GM12878 (cell line): Measurements from ENCODE around the gene RAPGEF4. TPM values are rescaled to one million over a fixed set of nuclear protein-coding genes. Genes with fewer than 3 reads are reported as not detected.

Source experiments
- ATAC-seq: fragments of 200-7000 bp; cut with Tn5 transposase; 3 replicates; pipeline ENCODE4 v1.9.1; 2020; ENCODE audit warnings: mild to moderate bottlenecking, moderate library complexity
- BruUV-seq: library from RNA; stranded (reverse); fragments of 400-500 nt; replicated peaks from 2 replicates; lab custom pipeline; 2021; lab: Mats Ljungman, UMichigan
- CTCF ChIA-PET: fragments of 300-600 bp; sonication (Branson Sonifier 250); formaldehyde crosslinking; extraction: SDS; loops from one replicate; lab custom pipeline; 2021; ENCODE audit warnings: inconsistent platforms; lab: Yijun Ruan, JAX
- POLR2A ChIA-PET: fragments of 350-600 bp; formaldehyde crosslinking; extraction: SDS; loops from one replicate; lab custom pipeline; 2021; ENCODE audit warnings: inconsistent platforms; lab: Charles Lee
- RAD21 ChIA-PET: fragments of 300-600 bp; sonication (Branson Sonifier 250); formaldehyde crosslinking; loops from one replicate; lab custom pipeline; 2023; ENCODE audit warnings: antibody characterized with exemption; ENCODE audit not compliant: unreplicated experiment; lab: Charles Lee
- SMC1A ChIA-PET: fragments of 300-600 bp; sonication (Branson Sonifier 250); formaldehyde crosslinking; loops from one replicate; lab custom pipeline; 2023; ENCODE audit not compliant: unreplicated experiment, uncharacterized antibody; lab: Charles Lee
- DNase-seq: peaks from one replicate; pipeline ENCODE4 v3.0.0-alpha.2; 2011; ENCODE audit warnings: low read depth, low spot score
- FAIRE-seq: peaks from 3 replicates; lab custom pipeline; 2011; peaks lifted over from hg19 to GRCh38; lab: Jason Lieb, UNC
- H2AFZ ChIP-seq: 2 replicates; pipeline ENCODE4 v1.6.0; 2011; ENCODE audit warnings: low read depth, low read length, control low read depth; ENCODE audit not compliant: control insufficient read depth
- H3K27ac ChIP-seq: 2 replicates; pipeline ENCODE4 v1.5.1; 2011; ENCODE audit warnings: control low read depth; ENCODE audit not compliant: control insufficient read depth, insufficient read depth
- H3K27me3 ChIP-seq, 2 experiments: replicated peaks in 1 of 2; 2 replicates each; pipeline versions ENCODE4 v1.6.0 to v1.6.1; 2011; ENCODE audit warnings: low read length in 1 of 2; ENCODE audit not compliant: control insufficient read depth in 2 of 2, insufficient read depth in 2 of 2
- H3K36me3 ChIP-seq, 2 experiments: 2 replicates each; pipeline ENCODE4 v1.5.1; 2011; ENCODE audit warnings: low read length in 1 of 2; ENCODE audit not compliant: control insufficient read depth in 2 of 2, insufficient read depth in 2 of 2
- H3K4me1 ChIP-seq: 2 replicates; pipeline ENCODE4 v1.6.1; 2011; ENCODE audit warnings: mild to moderate bottlenecking, low read length, moderate library complexity, mixed read lengths; ENCODE audit not compliant: control insufficient read depth, insufficient read depth
- H3K4me2 ChIP-seq: 2 replicates; pipeline ENCODE4 v1.6.0; 2011; ENCODE audit warnings: control low read depth; ENCODE audit not compliant: control insufficient read depth, insufficient read depth
- H3K4me3 ChIP-seq: fragments of 200-600 bp; sonication (generic); 2 replicates; pipeline ENCODE4 v1.5.1; 2016
- H3K79me2 ChIP-seq: 2 replicates; pipeline ENCODE4 v1.6.0; 2011; ENCODE audit warnings: low read length; ENCODE audit not compliant: control insufficient read depth, insufficient read depth
- H3K9ac ChIP-seq: 2 replicates; pipeline ENCODE4 v1.8.0; 2011; ENCODE audit warnings: low read length, control low read depth, mixed read lengths; ENCODE audit not compliant: control insufficient read depth, insufficient read depth
- H3K9me3 ChIP-seq: replicated peaks from 3 replicates; pipeline ENCODE4 v1.5.1; 2011; ENCODE audit warnings: mild to moderate bottlenecking, low read length; ENCODE audit not compliant: control insufficient read depth, insufficient read depth
- H4K20me1 ChIP-seq: 2 replicates; pipeline ENCODE4 v1.6.0; 2011; ENCODE audit not compliant: control insufficient read depth, insufficient read depth
- ASH2L ChIP-seq: fragments of 300-600, 200-600 bp; sonication (generic); IDR thresholded peaks from 2 replicates; pipeline ENCODE4 v1.6.1; 2017; ENCODE audit warnings: low read depth, mild to moderate bottlenecking, borderline replicate concordance
- CEBPB ChIP-seq, 2 experiments: fragments of 150-350 bp in 1 of 2; IDR thresholded peaks; 2 replicates each; pipeline ENCODE4 v1.6.1; 2012 to 2014; ENCODE audit warnings: low read depth in 2 of 2, low read length in 2 of 2, borderline replicate concordance in 1 of 2, inconsistent platforms in 1 of 2
- CHD4 ChIP-seq: fragments of 200-600 bp; sonication (generic); IDR thresholded peaks from 2 replicates; pipeline ENCODE4 v1.6.1; 2016; ENCODE audit warnings: mild to moderate bottlenecking
- E4F1 ChIP-seq: fragments of 450-650 bp; IDR thresholded peaks from 2 replicates; pipeline ENCODE4 v1.6.1; 2018; ENCODE audit warnings: borderline replicate concordance, mild to moderate bottlenecking; ENCODE audit not compliant: partially characterized antibody
- GABPA ChIP-seq: IDR thresholded peaks from 2 replicates; pipeline ENCODE4 v1.6.1; 2014; ENCODE audit warnings: antibody characterized with exemption, low read depth, mild to moderate bottlenecking, inconsistent platforms
- RCOR1 ChIP-seq: conservative IDR thresholded peaks from 2 replicates; pipeline ENCODE4 v1.6.1; 2012; ENCODE audit warnings: low read depth, low read length, improper control_type of control experiment
- SREBF2 ChIP-seq: IDR thresholded peaks from 2 replicates; pipeline ENCODE4 v1.6.1; 2012; ENCODE audit warnings: mild to moderate bottlenecking, low read length
- TAF1 ChIP-seq: IDR thresholded peaks from 2 replicates; pipeline ENCODE4 v1.6.1; 2011; ENCODE audit warnings: mild to moderate bottlenecking, low read depth, low read length, borderline replicate concordance
- WGBS: methylation state at CpG from one replicate; pipeline ENCODE4 v1.1.6; 2016; ENCODE audit warnings: low lambda C conversion rate; ENCODE audit not compliant: insufficient replicate concordance, insufficient coverage; ENCODE audit errors: missing lambda C conversion rate; 5-methylcytosine and 5-hydroxymethylcytosine counted together
- in situ Hi-C: fragments of 300-500 bp; cut with MboI; formaldehyde crosslinking; loops from 9 replicates; pipeline ENCODE4 v1.14.3; 2018; ENCODE audit warnings: mixed read lengths
- intact Hi-C: fragments of 100-400 bp; cut with micrococcal nuclease; formaldehyde crosslinking; loops from one replicate; pipeline ENCODE4 v1.14.2; 2022; ENCODE audit not compliant: unreplicated experiment
- polyA plus RNA-seq, 11 experiments: library from polyadenylated mRNA; depleted of rRNA in 4 of 11; unstranded in 6 of 11; stranded (reverse) in 5 of 11; fragments of >200 nt; fragmentation: Nextera tagmentation in 4 of 11; fragmentation: Illumina TruSeq in 1 of 11; extraction: Ambion mirVana in 4 of 11; extraction: Trizol in 1 of 11; gene quantifications; 1 replicate in 1 of 11; 2 replicates in 10 of 11; pipeline versions ENCODE4 v1.2.1 to v1.2.3, GENCODE V29; 2011 to 2016; ENCODE audit warnings: inconsistent platforms in 2 of 11, missing spikeins in 2 of 11, low read depth in 1 of 11
- total RNA-seq, 4 experiments: library from RNA; depleted of rRNA in 3 of 4; stranded (reverse); fragments of >200 nt in 3 of 4; fragmentation: Illumina TruSeq in 1 of 4; extraction: Trizol in 1 of 4; gene quantifications; 2 replicates each; pipeline versions ENCODE4 v1.2.1 to v1.2.3, GENCODE V29; 2013 to 2021
- TF ChIP-seq, protein P1 (sequence below): fragments of 450-650 bp; conservative IDR thresholded peaks from 2 replicates; pipeline ENCODE4 v1.6.1; 2017; ENCODE audit warnings: mild to moderate bottlenecking, moderate library complexity

Gene RAPGEF4
- total and polyA plus RNA-seq, 10 of the 15 experiments (the other 5 are each of a cell fraction or from before 2014, with no cell fraction given) = 0.18 TPM; not detected in 8

DNA sequence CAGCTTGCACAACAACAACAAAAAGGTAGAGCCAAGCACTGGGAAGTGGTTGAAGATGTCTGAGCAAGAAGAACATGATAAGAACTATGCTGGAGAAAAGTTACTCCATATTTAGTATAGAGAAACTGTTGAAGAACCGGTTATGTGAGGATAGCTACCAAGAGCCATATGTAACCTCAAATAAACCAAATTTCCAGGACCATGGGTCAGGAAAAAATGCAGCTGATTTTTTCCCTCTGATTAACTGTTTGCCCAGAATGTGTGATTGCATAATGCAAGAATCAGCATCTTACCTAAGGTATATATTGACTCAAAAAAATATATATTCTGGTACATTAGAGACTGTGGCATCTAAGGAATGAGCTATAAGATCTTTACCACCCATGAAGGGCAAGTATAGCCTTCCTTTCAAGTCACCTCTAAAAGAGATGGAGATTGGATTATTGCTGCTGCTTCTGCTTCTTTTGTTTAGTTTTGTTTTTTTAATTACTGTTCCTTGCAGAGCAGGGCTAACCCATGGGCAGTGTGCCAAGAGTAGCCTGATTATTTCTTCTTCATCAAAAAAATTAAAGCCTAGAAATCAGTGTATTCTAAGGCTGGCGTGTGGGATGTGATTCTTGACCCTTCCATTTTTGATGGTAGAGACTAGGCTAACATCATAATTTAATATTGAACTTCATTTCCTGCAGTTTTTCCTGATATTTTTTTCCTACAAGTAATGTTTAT, 263.1 kb downstream of the RAPGEF4 start (continued):
- TF ChIP-seq E4F1 (no peak), SREBF2 (no peak), TAF1 (no peak), CEBPB (IDR thresholded peaks at IDR 0.05; ENCODE audit: borderline replicate concordance in 1 of 2, low read depth in 2 of 2, low read length in 2 of 2) (no peak), CHD4 (no peak)

GRCh38 chr2:172999641-173000386, 264.2 kb downstream of the RAPGEF4 start:
- DNase-seq = no peak
- H3K4me1 ChIP-seq = no peaks in the 10 kb centered on the region
- intact Hi-C loops (no loop called here), in situ Hi-C loops (no loop called here)
- no peak for TF ChIP-seq CHD4
- no peak for TF ChIP-seq RCOR1
- no peak for TF ChIP-seq E4F1
- TF ChIP-seq ASH2L = no peak
- TF ChIP-seq GABPA = no peak
- TF ChIP-seq, protein P1, sequence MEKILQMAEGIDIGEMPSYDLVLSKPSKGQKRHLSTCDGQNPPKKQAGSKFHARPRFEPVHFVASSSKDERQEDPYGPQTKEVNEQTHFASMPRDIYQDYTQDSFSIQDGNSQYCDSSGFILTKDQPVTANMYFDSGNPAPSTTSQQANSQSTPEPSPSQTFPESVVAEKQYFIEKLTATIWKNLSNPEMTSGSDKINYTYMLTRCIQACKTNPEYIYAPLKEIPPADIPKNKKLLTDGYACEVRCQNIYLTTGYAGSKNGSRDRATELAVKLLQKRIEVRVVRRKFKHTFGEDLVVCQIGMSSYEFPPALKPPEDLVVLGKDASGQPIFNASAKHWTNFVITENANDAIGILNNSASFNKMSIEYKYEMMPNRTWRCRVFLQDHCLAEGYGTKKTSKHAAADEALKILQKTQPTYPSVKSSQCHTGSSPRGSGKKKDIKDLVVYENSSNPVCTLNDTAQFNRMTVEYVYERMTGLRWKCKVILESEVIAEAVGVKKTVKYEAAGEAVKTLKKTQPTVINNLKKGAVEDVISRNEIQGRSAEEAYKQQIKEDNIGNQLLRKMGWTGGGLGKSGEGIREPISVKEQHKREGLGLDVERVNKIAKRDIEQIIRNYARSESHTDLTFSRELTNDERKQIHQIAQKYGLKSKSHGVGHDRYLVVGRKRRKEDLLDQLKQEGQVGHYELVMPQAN = no peak
- no peaks in the 10 kb centered on the region for H3K9me3 ChIP-seq
- ChIA-PET RAD21 (interaction anchor here (0.5 to 0.6 kb wide), 2 partner anchors 964 to 1372 kb away, joined by 3 read pairs; no protein-coding TSS in a partner anchor), SMC1A (no interaction called here), POLR2A (no interaction called here), CTCF (interaction anchor here (1.5 kb wide), 1 partner anchor 28 kb away, joined by 4 read pairs; no protein-coding TSS in a partner anchor)
- ATAC-seq = no peak
- no peaks in the 10 kb centered on the region for H3K36me3 ChIP-seq
- no peak overlapping the region for H3K4me3 ChIP-seq
- no peaks in the 10 kb centered on the region for H3K79me2 ChIP-seq
- H4K20me1 ChIP-seq = no peaks in the 10 kb centered on the region
- H3K27ac ChIP-seq = no peak overlapping the region
- H3K4me2 ChIP-seq = no peak overlapping the region
- peaks cover 0 to 7% of the 10 kb centered on the region in 2 experiments; a peak in 1 of 4 replicates for H3K27me3 ChIP-seq
- 50% methylated on average over 4 of the region's 4 CpGs for WGBS
- H3K9ac ChIP-seq = no peak overlapping the region
- H2AFZ ChIP-seq = no peak overlapping the region
- FAIRE-seq = no peak
- BruUV-seq = no TSS peak
